GM21723 (cell line): ENCODE results near the gene PPP1R1B.
A peak's percentile ranks its signal among the peaks of the same experiment; 100 is the strongest.

Source experiments
- ATAC-seq: cut with Tn5 transposase; IDR thresholded peaks from one replicate; pipeline ENCODE4 v1.9.1; 2021; ENCODE audit warnings: mild to moderate bottlenecking, moderate library complexity; ENCODE audit not compliant: unreplicated experiment

Gene PPP1R1B

DNA sequence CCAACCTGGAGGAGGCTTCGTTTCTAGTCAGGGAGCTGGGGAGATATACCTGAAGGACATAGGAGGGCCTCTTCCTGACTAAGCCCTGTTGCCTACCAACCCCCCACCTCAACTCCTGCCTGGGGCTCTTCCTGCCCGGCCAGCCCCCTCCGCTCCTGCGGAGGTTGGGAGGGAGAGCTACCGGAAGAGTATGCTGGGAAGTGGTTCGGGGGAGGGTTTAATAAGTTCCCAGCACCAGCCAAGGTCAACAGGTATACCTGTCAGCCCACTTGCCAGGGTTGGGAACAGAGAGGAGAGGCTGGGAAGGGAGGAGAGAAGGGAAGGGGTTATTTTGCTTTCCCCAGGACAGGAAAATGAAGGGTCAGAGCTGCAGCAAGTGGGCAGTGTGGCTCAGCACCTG, 4.7 kb downstream of the PPP1R1B start:
- ATAC-seq, result no peak

DNA sequence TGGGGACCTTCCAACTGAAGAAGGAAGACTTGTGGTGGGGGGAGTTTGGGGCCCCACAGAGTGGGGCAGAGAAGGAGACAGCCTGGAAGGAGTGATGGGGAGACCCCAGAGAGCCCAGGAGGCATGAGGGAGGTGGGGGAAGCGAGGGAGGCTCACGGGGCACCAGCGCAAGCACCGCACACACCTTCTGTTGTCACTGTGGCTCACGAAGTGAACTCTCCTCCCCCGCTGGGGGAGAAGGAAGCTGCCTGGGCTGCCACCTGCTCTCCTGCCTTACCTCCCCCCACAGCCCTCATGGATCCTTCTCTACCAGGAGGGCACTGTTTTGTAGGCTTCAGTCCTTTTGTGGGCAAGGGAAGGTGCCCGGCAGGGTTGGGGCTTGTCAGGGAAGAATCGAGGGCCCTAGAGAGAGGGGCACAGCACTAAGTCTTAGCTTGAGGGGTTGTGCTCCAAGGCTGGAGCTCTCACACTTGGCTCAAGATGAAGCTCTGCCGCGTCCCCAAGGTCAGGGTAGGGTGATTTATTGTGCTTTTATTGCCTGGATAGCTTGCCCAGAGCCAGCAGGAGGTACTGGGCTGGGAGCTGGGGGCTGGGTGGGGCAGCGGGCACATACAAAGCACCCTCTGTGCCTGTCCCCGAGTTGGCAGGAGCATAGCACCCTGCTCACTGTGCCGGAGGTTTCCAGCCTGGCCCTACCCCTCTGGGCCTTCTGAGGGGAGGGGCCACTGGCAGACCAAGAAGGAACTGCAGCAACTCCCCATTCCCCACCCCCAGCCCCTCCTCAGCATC, 5.6 kb downstream of the PPP1R1B start:
- ATAC-seq, result no peak

DNA sequence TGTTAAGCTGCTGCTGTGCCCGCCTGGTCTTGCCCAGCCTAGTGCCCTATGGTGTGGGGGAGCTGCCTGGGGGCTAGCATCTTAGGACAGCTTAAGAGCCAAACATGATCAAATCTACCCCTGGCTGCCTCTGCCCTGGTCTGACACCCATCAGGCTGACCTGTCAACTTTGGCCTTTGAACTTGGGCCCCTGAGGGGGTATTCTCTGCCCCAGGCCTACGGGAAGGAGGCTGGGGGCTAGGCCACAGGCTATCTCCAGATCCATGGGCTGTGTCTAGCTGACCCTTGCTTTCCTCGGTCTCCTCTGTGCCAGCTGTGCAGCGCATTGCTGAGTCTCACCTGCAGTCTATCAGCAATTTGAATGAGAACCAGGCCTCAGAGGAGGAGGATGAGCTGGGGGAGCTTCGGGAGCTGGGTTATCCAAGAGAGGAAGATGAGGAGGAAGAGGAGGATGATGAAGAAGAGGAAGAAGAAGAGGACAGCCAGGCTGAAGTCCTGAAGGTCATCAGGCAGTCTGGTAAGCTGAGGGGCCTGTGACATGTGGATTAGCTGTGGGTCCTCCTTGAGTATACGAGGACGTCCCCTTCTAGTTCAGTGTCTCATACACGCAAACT, 6.9 kb downstream of the PPP1R1B start:
- no peak for ATAC-seq

- ATAC-seq, result no peak
Observed at GRCh38 chr17:39634384-39634871, 7.7 kb downstream of the PPP1R1B start.

DNA sequence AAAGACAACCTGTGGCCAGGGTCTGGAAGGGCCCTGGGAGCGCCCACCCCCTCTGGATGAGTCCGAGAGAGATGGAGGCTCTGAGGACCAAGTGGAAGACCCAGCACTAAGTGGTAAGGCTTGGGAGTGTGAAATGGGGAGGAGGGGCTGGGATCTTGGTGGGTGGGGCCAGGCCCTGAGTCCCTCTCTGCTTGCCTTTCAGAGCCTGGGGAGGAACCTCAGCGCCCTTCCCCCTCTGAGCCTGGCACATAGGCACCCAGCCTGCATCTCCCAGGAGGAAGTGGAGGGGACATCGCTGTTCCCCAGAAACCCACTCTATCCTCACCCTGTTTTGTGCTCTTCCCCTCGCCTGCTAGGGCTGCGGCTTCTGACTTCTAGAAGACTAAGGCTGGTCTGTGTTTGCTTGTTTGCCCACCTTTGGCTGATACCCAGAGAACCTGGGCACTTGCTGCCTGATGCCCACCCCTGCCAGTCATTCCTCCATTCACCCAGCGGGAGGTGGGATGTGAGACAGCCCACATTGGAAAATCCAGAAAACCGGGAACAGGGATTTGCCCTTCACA, 8.9 kb downstream of the PPP1R1B start:
- ATAC-seq, result no peak

GRCh38 chr17:39636587-39636926, 9.8 kb downstream of the PPP1R1B start:
- peak; percentile 6 for ATAC-seq

DNA sequence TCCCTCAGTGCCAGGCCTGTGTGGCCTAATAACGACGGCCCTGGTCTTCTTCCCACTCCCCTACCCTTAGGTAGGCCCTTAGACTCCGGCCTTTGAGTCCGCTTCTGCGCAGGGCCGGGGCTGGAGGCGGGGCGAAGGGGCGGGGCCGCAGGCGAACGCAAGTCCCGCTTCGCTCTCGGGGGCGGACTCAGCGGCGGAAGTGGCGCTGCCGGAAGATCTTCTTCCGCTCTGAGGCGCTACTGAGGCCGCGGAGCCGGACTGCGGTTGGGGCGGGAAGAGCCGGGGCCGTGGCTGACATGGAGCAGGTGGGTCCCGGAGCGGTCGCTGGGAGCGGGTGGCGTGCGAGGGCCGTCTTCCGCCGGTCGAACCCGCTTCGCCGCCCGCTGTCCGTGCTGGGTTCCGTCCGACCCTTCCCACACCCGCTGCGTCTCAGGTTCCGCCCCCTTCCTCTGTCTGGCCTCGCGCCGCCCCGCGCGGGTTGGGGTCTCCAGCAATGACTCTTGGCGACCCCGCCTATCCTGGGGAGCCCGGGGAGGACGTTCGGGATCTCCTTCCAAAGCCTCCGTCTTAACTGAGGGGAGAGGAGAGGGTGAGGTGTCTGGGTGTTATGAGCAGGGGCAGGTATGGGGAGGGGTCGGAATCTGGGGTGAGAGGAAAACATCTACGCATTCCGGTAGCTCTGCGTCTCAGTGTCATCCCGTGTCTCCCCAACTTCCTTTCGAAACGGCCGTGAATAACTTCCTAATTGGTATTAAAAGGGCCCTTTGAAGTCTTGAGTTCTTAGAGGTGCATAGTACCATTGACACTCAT, 10.4 kb downstream of the PPP1R1B start, which contains the start of gene STARD3:
Gene STARD3, plus strand, starts transcription at position 218 of the 810 bp plus-strand sequence. CDS start 16,388 bp downstream, outside the sequence.
- peak; percentile 78 for ATAC-seq

DNA sequence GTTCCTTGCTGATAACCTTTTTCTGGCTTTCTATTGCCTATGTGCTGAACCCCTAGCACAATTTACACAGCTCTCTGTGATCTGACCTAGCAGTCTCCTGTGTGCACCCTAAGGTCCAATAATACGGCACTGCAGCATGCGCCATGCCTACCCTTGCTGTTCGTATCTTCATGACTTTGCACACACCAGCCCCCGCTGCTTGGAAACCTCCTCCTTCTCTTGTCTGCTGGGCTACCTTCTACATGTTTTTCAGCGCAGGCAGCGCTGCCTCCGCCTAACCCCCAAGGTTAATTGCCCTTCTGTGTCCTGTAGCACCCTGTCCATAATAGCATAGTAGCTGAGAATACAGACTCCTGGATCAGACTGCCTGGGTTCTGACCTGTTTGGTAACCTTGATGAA, 11.6 kb downstream of the PPP1R1B start:
- ATAC-seq, result no peak

DNA sequence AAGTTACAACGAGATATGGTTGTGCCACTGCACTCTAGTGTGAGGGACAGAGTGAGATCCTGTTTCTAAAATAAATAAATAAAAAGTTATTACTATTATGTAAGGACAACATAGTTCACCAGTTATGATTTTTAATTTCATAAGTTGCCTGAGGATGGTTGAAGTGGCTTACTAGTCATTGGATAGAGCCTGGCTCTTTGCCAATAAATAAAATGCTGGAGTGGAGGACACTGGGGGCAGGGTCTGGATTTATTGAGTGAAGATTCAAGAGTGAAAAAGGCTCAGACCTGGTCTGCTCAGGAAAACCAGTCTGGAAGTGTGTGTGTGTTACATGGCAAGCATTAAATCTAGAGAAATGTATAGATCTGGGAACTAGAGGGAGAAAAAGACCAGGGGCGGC, 12.3 kb downstream of the PPP1R1B start:
- no peak for ATAC-seq

- ATAC-seq, result no peak
Observed at GRCh38 chr17:39639566-39640458, 13.1 kb downstream of the PPP1R1B start.

GRCh38 chr17:39640591-39641031, 13.9 kb downstream of the PPP1R1B start:
- no peak for ATAC-seq

- ATAC-seq, result no peak
Observed at GRCh38 chr17:39641097-39641496, 14.3 kb downstream of the PPP1R1B start.

GRCh38 chr17:39641883-39642282, 15.1 kb downstream of the PPP1R1B start:
- ATAC-seq, result no peak

DNA sequence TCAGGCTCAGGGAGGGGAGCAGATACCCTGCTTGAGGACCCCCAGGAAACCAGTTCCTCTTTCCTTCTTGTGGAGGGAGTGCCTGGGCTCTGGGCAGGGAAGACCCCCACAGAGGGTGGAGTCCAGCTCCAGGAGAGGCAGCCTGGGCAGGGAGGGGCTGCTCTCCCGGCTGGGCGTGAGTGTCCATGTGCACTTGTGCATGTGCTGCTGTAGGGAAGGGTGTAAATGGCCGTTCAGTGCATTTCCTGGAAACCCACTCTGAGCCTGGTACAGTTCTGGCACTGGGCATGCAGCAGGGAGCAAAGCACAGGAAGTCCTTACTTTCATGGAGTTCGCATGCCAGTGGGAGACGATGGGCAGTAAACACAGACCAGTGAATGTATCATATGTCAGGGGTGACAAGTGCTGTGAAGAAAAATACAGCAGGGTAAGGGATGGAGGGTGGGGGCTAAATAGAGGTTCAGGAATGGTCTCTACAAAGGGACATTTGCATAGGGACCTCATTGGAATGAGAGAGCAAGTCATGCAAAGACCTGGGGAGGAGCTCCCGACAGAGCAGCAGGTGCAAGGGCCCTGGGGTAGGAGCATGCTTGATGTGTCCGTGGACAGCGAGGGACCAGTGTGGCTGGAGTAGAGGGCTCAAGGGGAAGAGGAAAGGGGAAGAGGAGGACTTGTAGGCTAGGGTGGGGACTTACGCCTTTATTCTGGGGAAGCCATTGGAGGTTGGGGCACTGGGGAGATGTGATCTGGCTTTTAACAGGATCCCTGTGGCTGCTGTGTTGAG, 15.7 kb downstream of the PPP1R1B start:
- no peak for ATAC-seq

GRCh38 chr17:39643271-39643670, 16.5 kb downstream of the PPP1R1B start:
- no peak for ATAC-seq

GRCh38 chr17:39647256-39647655, 20.5 kb downstream of the PPP1R1B start:
- no peak for ATAC-seq

DNA sequence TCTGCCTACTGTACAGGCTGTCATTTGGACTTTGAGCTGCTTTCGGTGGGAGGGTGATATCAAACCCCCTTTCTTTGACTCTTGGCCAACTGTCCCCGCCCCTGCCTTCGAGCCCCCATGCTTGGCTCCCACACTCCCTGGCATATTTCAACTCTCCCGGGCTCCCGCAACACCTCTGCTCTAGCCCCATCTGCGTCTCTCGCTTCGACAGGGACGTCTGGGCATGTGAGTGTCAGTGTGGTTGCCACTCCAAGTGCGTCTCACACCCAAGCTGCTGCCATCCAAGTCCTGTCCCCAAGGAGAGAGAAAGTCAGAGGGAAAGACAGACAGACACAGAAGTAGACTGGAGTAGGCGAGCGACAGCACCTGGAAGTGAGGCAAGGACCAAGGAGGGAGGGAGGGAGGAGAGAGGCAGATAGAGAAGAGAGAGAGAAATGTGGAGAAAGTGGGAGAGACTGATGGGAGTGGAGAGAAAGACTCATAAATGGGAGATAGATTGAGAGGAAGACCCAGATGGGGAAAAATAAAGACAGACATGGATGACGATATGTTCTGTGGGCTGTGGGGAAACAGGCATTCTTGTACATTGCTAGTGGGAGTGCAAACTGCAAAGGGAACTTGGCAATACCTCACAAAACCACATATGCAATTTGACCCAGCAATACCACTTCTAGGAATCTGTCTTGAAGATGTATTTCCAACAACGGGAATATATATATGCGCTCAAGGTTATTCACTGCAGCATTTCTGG, 22.0 kb downstream of the PPP1R1B start:
- ATAC-seq, result no peak

DNA sequence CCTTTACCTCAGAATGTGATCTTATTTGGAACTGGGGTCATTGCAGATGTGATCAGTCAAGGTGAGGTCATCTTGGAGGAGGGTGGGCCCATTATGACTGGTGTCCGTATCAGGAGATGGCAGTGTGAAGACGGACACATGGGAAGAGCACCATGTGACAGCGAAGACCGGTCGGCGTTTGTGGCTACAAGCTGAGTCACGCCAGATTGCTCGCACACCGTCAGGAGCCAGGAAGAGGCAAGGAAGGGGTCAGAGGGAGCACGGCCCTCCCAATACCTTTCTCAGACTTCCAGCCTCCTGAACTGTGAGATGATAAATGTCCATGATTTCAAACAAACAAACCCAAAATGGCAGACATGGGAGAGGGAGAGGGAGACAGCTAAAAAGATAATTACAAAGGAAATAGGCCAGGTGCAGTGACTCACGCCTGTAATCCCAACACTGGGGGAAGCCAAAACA, 23.4 kb downstream of the PPP1R1B start:
- ATAC-seq, result no peak
